ENCODE measurements around the gene TXNDC16. TPM values are rescaled to one million over a fixed set of nuclear protein-coding genes. Genes with fewer than 3 reads are reported as not detected.

Gene TXNDC16
- total RNA-seq, 1 donor from 2014 or later, result 7.6 TPM

- no peak for DNase-seq (ENCODE audit: low read depth)
Measured at GRCh38 chr14:52395728-52396127, 156.6 kb downstream of the TXNDC16 start.

- no peak for DNase-seq (ENCODE audit: low read depth)
Measured at GRCh38 chr14:52391881-52392615, 160.3 kb downstream of the TXNDC16 start.

Other genes with a start within 250 kb of the TXNDC16 start
- gene PTGER2, start 238.2 kb downstream of the TXNDC16 start, total RNA-seq, result 13.2 and 18.2 TPM in 2 replicates
- gene GPR137C, start 331 bp upstream of the TXNDC16 start, total RNA-seq, result 1.2 and 1.6 TPM in 2 replicates
- gene ERO1A, start 143.1 kb upstream of the TXNDC16 start, total RNA-seq, result 32.8 and 47.8 TPM in 2 replicates
- 180 and 265 TPM in 2 replicates for gene PSMC6, start 154.7 kb upstream of the TXNDC16 start, total RNA-seq
- 21.1 and 27.7 TPM in 2 replicates for gene STYX, start 177.7 kb upstream of the TXNDC16 start, total RNA-seq
- 16.5 and 18.5 TPM in 2 replicates for gene GNPNAT1, start 239.1 kb upstream of the TXNDC16 start, total RNA-seq

All from myocyte (in vitro differentiated cells).